Esophagus muscularis mucosa (tissue), 4 donors: ENCODE results near the gene LARP4. TPM values are rescaled to one million over a fixed set of nuclear protein-coding genes. Genes with fewer than 3 reads are reported as not detected.
"Not testable (repeated sequence)": the region's sequence is repeated elsewhere in the genome, so short reads cannot be mapped to it uniquely, and the experiment has no call there.

Experiments used
- DNase-seq: peaks from one replicate; pipeline ENCODE4 v3.0.0-alpha.2; 2017; ENCODE audit errors: extremely low spot score
- H3K27ac ChIP-seq, 4 donors: fragments of 200-600 bp; sonication (generic); replicated peaks in 1 of 4; 1 replicate in 3 of 4; 2 replicates in 1 of 4; pipeline ENCODE4 v1.5.1; 2016 to 2019; ENCODE audit warnings: mild to moderate bottlenecking in 1 of 4
- H3K27me3 ChIP-seq, 4 donors: fragments of 200-600 bp; sonication (generic); one replicate each; pipeline versions ENCODE4 v1.5.1 to v1.6.0; 2016 to 2019
- H3K36me3 ChIP-seq, 4 donors: fragments of 200-600 bp; sonication (generic); one replicate each; pipeline ENCODE4 v1.5.1; 2016 to 2019
- H3K4me1 ChIP-seq, 4 donors: fragments of 200-600 bp; sonication (generic); one replicate each; pipeline ENCODE4 v1.5.1; 2016 to 2019
- H3K4me3 ChIP-seq, 4 donors: fragments of 200-600 bp; sonication (generic); 1 replicate in 2 of 4; 2 replicates in 2 of 4; pipeline ENCODE4 v1.5.1; 2016 to 2019; ENCODE audit warnings: mild to moderate bottlenecking in 4 of 4, moderate library complexity in 1 of 4
- H3K9me3 ChIP-seq, 4 donors: fragments of 200-600 bp; sonication (generic); 1 replicate in 3 of 4; 2 replicates in 1 of 4; pipeline ENCODE4 v1.5.1; 2016 to 2019
- CTCF ChIP-seq, 3 experiments: fragments of 200-600 bp in 2 of 3; fragments of 450-650 bp in 1 of 3; sonication (generic) in 2 of 3; IDR thresholded peaks; one replicate each; pipeline ENCODE4 v1.5.1; 2017 to 2019; ENCODE audit warnings: antibody characterized with exemption in 3 of 3, mild to moderate bottlenecking in 2 of 3, moderate library complexity in 1 of 3
- EP300 ChIP-seq: sonication (generic); formaldehyde crosslinking; IDR thresholded peaks from one replicate; pipeline ENCODE4 v1.6.1; 2017; ENCODE audit warnings: antibody characterized with exemption
- POLR2A ChIP-seq: fragments of 450-650 bp; IDR thresholded peaks from one replicate; pipeline ENCODE4 v1.6.1; 2017; ENCODE audit warnings: antibody characterized with exemption, moderate library complexity, mild to moderate bottlenecking, low read depth
- POLR2AphosphoS5 ChIP-seq, 2 donors: sonication (generic); formaldehyde crosslinking; IDR thresholded peaks; one replicate each; pipeline ENCODE4 v1.6.1; 2017; ENCODE audit warnings: antibody characterized with exemption in 2 of 2
- WGBS: methylation state at CpG from one replicate; pipeline ENCODE4 v1.1.5; 2018; 5-methylcytosine and 5-hydroxymethylcytosine counted together
- intact Hi-C: fragments of 100-400 bp; cut with DNase I; formaldehyde crosslinking; loops from one replicate; pipeline ENCODE4 v1.15.1; 2023
- total RNA-seq, 4 donors: library from RNA; depleted of rRNA; stranded (reverse); fragments of >200 nt; gene quantifications; one replicate each; pipeline versions ENCODE4 v1.1.0 to v1.2.1, GENCODE V29; 2016

The LARP4 gene
- total RNA-seq, 4 donors from 2014 or later: 29.7 to 56.7 (median 39.9) TPM

- no peaks in the 10 kb centered on the region for H3K27me3 ChIP-seq
- peaks cover 0 to 3% (median 0%) of the 10 kb centered on the region in 4 donors for H3K36me3 ChIP-seq
- H3K27ac ChIP-seq: no peak overlapping the region
- no peak overlapping the region for H3K4me3 ChIP-seq
- no peak for DNase-seq
- intact Hi-C loops: no loop called here
- H3K9me3 ChIP-seq: no peaks in the 10 kb centered on the region
- 95% methylated on average over 9 of the region's 9 CpGs for WGBS
- no peak for TF ChIP-seq POLR2AphosphoS5 (IDR thresholded peaks at IDR 0.05)
- no peak for TF ChIP-seq POLR2A
- TF ChIP-seq CTCF (IDR thresholded peaks at IDR 0.05): no peak
- no peak for TF ChIP-seq EP300
- peaks cover 5 to 59% (median 43%) of the 10 kb centered on the region in 4 donors for H3K4me1 ChIP-seq
Measured at GRCh38 chr12:50411051-50411660, 10.5 kb downstream of the LARP4 start.

- no peak overlapping the region for H3K4me3 ChIP-seq
- H3K27ac ChIP-seq: no peak overlapping the region
- no peaks in the 10 kb centered on the region for H3K27me3 ChIP-seq
- no peak for DNase-seq
- peaks cover 3 to 20% (median 5%) of the 10 kb centered on the region in 4 donors for H3K36me3 ChIP-seq
- no peak for TF ChIP-seq POLR2AphosphoS5 (IDR thresholded peaks at IDR 0.05)
- TF ChIP-seq CTCF (IDR thresholded peaks at IDR 0.05): no peak
- no peak for TF ChIP-seq POLR2A
- no peak for TF ChIP-seq EP300
- H3K9me3 ChIP-seq: no peaks in the 10 kb centered on the region
- 92% methylated on average over 6 of the region's 6 CpGs for WGBS
- H3K4me1 ChIP-seq: peaks cover 5 to 34% (median 23%) of the 10 kb centered on the region in 4 donors
- intact Hi-C loops: no loop called here
Measured at GRCh38 chr12:50415899-50416479, 15.3 kb downstream of the LARP4 start.

GRCh38 chr12:50419112-50419909 is 18.6 kb downstream of the LARP4 start:
- 71% methylated on average over 5 of the region's 5 CpGs for WGBS
- Histone ChIP-seq H3K9me3 (no peaks in the 10 kb centered on the region), H3K36me3 (peaks cover 3 to 24% (median 5%) of the 10 kb centered on the region in 4 donors), H3K4me1 (peaks cover 0 to 21% (median 11%) of the 10 kb centered on the region in 4 donors), H3K27me3 (no peaks in the 10 kb centered on the region), H3K27ac (no peak overlapping the region), H3K4me3 (no peak overlapping the region)
- no peak for DNase-seq
- intact Hi-C loops: no loop called here
- TF ChIP-seq POLR2A (no peak), EP300 (no peak), CTCF (IDR thresholded peaks at IDR 0.05) (no peak), POLR2AphosphoS5 (IDR thresholded peaks at IDR 0.05) (no peak)

- H3K4me1 ChIP-seq: peaks cover 13 to 24% (median 15%) of the 10 kb centered on the region in 4 donors
- H3K27me3 ChIP-seq, DNase-seq, H3K27ac ChIP-seq, H3K4me3 ChIP-seq, H3K9me3 ChIP-seq, intact Hi-C loops: not testable (repeated sequence)
- H3K36me3 ChIP-seq: peaks cover under 1 to 11% (median 3%) of the 10 kb centered on the region in 4 donors
- WGBS: 94% methylated on average over 10 of the region's 10 CpGs
Measured at GRCh38 chr12:50422855-50423254, 22.2 kb downstream of the LARP4 start.

- peaks cover 5 to 12% (median 6%) of the 10 kb centered on the region in 4 donors for H3K36me3 ChIP-seq
- H3K9me3 ChIP-seq, H3K4me3 ChIP-seq, H3K27ac ChIP-seq, intact Hi-C loops, DNase-seq, H3K27me3 ChIP-seq: not testable (repeated sequence)
- H3K4me1 ChIP-seq: peaks cover 12 to 22% (median 15%) of the 10 kb centered on the region in 4 donors
- WGBS: 96% methylated on average over 10 of the region's 10 CpGs
Measured at GRCh38 chr12:50423342-50423741, 22.7 kb downstream of the LARP4 start.
